Hippocampal formation (tissue), 2 donors: Measurements from ENCODE around the gene EVI2B.
"Not testable (repeated sequence)": the region's sequence is repeated elsewhere in the genome, so short reads cannot be mapped to it uniquely, and the experiment has no call there.

Source experiments
- DNase-seq, 2 donors: peaks; one replicate each; lab custom pipeline; 2025; lab: John Stamatoyannopoulos, UW

EVI2B gene

GRCh38 chr17:31269578-31269983, 44.3 kb downstream of the EVI2B start:
- DNase-seq = no peak

DNA sequence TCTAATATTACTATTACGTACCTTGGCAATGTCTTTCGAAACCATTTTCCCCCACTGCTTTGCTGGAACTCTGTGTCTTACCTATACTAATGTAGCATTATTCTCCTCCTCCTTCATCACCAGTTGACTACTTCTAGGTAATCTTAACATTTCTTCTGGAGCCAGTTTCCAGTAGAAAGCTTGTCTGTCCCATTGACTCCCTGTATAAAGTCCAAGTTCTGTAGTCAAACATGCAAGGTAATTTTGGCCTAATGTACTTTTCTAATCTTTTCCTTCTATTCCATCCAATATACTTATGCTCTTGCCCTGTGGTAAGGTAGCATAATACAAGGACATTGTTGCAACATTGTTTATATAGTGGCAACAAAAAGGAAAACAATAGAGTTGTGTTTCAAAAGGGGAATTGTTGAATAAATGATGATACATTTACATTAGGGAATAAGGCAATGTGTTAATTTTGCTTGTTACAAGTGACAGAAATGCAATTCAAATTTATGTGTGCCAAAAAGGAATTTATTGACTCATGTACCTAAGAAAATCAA, 44.7 kb downstream of the EVI2B start:
- no peak for DNase-seq

DNA sequence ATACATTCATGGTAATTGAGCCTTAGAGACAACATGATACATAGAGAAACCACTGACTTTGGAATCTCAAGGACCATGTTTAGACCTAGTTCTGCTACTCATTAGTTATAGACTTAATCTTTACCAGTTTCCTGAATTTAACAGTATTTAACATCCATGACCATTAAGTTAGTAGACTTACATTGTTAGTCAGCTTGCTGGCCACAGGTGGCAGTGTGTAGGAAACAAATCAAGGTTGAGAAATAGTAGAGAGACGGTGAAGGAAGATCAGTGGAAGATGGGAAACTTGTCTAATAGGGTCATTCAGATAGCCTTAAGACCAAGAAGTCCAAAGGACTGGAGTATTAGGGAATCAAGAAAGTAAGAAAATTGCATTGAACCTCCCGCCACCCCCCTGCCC, 47.8 kb downstream of the EVI2B start:
- no peak for DNase-seq

DNA sequence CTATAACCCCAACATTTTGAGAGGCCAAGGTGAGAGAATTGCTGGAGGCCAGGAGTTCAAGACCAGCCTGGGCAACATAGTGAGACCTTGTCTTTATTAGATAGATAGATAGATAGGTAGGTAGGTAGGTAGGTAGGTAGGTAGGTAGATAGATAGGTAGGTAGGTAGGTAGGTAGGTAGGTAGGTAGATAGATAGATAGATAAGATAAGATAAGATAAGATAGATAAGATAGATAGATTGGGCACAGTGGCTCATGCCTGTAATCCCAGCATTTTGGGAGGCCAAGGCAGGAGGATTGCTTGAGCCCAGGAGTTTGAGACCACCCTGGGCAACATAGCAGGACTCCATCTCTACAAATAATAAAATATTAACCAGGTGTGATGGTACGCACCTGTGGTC, 50.9 kb downstream of the EVI2B start:
- DNase-seq = not testable (repeated sequence)

DNA sequence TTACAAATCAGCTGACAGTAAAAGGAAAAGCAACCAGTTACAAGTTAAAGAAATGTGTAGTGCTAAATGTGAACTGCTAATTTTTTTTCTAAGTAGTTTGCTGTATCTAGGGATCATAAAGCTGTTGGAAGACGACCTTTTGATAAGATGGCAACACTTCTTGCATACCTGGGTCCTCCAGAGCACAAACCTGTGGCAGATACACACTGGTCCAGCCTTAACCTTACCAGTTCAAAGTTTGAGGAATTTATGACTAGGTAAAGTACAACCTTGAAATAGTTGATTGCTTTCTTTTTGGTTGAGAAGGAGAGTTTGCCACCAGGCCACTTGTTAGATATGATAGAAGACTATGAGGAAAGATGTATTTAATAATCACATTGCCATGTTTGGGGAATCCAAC, 52.3 kb downstream of the EVI2B start:
- no peak for DNase-seq

GRCh38 chr17:31260151-31260550, 53.7 kb downstream of the EVI2B start:
- no peak for DNase-seq

DNA sequence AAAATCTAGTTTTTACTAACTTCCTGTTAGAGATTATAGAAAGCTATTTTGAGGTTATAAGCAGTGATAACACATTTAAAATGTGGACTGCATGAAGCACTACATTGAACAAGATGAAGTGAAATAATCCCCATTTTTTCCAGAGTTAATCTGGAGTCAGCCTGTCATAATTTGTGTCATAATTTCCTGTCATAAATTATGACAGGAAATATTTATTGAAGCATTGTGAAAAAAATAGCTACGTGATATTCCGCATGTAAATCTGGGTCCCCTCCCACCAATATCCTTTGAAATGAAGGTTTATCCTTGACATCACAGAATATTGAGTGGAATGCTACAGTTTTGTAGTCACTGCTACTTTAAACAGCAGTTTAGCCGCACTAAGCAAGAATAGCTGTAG, 56.9 kb downstream of the EVI2B start:
- no peak for DNase-seq

DNA sequence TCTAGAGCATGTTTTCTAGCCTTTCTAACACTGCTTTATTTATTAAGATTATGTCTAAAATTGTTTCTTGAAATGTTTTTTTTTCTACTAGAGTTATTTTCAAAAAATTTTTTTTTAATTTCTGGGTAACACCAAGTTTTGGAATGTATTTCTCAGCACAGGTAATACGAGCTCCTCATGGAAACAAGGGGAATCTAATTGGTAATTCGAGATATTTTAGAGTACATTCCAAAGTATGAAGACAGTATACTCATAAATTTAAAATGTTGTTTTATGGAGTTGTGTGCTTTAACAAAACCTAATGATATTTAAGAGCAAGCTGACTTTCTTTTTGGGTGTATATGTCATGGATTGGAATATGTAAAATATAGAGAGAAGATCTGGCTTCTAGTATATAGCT, 59.2 kb downstream of the EVI2B start:
- DNase-seq = no peak
